Suppressor macrophage treated with lipopolysaccharide for 4 hours (primary cell): Measurements from ENCODE around the gene GPD1.
A peak's percentile ranks its signal among the peaks of the same experiment; 100 is the strongest.

Experiments
- DNase-seq: peaks from one replicate; pipeline ENCODE4 v3.0.0-alpha.2; 2020

Gene GPD1

DNA sequence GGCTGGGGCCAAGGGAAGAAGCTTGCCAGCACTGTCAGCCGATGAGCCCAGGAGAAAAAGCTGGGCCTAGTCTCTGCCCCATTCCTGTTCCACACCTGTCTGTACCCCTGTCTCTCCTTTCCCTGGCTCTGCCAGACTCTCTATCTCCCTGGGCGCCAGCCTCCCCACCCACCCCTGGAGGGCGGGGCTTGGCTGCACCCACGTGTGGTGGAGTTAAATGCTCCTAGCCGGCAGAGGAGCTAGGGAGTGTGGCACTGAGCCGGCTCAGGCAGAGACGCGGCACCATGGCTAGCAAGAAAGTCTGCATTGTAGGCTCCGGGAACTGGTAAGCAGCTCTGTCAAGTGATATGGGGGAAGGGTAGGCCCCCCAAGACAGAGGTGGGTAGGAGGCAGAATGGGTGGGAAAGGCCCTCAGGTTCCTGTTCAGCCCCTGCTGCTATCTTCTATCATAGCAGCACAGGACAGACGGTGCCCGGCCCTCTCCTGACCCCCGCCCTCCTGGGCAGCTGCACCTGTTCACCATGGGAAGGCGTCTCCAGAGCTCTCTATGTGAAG is at the start of gene GPD1:
TSS of gene GPD1 (plus strand) at position 242 of the 555 bp plus-strand sequence. CDS start at position 285, 43 bp downstream.
- no peak for DNase-seq

DNA sequence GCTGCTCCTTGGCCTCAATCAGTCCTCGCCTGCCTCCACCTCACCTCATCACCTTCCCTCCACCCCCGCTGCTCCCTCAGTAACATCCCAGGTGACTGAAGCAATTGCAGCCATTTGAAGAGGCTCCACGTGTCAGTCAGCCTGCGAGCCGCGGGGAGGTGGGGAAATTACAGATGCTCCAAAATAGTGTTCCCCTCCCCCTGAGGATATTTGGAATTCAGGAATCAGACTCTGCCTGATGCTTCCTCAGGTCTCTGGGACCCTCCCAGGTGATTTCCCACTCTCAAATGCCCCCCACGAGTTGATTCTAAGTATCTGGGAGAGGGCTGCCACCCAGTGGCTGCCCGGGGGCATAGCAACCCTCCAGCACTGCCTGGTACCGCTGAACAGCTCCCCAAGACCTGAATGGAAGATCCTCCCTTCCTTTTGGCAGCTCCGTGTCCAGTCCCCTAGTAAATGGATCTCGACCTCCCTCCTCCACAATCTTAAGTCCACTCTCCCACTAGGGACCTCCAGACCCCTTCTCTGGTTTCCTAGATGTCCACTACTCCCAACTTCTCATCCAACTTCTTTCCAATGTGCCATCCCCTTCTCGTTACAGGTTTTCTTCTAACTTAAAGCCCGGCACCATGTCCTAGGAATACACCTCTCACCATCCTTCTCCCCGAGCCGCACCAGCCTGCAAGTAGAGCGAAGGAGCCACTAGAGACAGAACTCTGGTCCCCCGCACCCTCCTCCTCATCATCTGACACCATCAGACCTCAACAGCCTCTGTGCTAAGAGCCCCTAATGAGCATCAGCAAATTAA is 47.8 kb upstream of the GPD1 start:
- peak; percentile 52 for DNase-seq

DNA sequence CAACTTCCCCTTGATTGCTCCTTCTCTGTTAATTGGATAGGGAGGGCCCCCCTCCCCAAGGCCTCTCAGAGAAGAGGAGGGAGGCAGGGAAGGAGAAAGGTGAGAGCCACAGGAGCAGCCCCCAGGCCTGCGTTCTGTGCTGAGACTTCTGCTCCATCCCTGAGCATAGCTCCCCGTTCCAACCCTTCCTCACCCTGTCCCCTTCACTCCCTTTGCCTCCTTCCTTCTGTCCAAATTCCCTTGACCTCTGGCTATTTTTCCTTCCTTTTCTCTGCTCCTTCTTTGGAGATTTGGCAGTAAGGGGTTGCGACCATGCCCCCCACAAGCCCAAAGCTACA is 47.2 kb upstream of the GPD1 start:
- no peak for DNase-seq

DNA sequence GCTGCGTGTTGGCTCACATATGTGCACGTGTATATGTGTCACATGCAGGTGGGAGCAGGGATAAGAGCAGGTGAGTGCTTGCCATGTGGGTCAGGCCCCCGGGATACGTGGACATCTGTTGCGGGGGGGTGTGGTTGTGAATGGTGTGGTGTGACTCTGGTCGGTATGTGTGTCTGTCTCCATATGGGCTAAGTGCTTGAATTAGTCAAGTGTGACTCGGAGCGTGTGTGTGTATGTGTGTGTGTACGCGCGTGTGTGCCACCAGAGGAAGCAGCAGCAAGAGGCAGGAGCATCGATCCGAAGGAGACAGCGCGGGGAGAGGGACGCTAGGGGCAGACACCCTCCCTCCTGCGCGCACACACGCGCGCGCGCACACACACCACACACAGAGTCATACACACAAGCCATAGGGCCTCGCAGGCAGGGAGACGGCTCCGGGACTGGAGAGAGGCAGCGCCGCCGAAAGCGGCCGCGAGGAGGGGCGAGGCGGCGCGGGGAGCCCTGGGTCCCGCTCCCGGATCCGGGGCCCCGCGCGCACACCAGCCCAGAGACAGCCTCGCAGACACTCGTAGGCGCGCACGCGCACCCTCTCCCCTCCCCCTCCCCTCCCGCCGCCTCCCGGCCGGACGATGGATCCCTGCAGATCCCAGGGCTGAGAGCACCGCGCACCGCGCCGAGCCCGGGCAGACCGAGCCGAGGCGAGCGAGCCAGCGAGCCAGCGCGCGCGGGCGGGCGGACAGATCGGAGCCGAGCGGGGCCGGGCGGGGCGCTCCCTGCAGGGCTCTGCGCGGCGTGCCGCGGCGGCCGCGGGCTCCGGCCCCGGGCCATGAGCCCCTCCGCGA is 46.6 kb upstream of the GPD1 start, which contains the start of gene ASIC1:
TSS of gene ASIC1 (plus strand) at position 597 of the 842 bp plus-strand sequence. CDS start 1,171 bp downstream, outside the sequence.
- peak; percentile 50 for DNase-seq

DNA sequence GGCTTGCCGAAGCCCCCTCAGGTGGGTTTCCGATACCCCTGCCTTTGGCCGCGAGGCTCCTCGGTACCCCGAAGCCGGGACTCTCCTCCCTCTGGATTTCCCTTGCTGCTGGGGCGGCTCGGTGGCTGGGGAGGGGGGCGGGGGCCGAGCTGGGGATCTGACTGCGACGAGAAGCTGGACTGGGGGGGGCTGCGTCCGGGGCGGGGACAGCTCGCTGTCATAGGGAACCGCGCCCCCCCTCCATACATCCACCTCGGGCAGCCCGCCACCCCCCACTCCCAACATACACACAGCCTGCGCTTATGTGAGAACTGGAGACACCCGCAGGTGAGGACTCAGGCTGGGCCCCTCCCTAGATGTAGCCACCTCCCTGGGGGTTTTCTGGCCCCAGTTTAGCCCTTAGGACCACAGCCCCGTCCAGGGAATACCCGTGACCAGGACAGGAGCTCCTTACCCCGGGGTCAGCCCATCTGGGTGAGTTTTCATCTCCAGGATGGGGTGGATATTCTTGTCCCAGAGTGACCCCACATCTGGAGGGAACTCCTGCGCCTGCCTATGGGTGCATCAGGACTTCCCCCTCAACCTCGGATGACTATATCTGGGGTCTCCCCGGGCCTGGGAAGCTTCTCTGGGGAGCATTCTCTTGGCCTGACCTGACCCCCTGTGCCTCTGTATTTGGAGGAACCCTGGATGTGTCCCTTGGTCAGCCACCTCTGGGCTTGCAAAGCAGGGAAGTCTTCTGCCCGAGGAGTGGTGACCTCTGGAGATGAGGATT is 45.7 kb upstream of the GPD1 start:
- no peak for DNase-seq

DNA sequence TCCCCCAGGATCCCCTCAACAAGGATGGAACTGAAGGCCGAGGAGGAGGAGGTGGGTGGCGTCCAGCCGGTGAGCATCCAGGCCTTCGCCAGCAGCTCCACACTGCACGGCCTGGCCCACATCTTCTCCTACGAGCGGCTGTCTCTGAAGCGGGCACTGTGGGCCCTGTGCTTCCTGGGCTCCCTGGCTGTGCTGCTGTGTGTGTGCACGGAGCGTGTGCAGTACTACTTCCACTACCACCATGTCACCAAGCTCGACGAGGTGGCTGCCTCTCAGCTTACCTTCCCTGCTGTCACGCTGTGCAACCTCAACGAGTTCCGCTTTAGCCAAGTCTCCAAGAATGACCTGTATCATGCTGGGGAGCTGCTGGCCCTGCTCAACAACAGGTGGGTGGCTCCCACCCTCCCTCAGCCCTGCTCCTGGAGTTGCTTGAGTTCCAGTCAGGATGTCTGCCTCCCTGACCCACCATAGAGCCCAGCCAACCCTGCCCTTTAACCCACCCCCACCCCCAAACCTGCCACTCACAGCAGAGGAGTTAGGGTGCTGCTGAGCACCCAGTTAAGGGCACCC is 45.0 kb upstream of the GPD1 start:
- DNase-seq, result no peak

DNA sequence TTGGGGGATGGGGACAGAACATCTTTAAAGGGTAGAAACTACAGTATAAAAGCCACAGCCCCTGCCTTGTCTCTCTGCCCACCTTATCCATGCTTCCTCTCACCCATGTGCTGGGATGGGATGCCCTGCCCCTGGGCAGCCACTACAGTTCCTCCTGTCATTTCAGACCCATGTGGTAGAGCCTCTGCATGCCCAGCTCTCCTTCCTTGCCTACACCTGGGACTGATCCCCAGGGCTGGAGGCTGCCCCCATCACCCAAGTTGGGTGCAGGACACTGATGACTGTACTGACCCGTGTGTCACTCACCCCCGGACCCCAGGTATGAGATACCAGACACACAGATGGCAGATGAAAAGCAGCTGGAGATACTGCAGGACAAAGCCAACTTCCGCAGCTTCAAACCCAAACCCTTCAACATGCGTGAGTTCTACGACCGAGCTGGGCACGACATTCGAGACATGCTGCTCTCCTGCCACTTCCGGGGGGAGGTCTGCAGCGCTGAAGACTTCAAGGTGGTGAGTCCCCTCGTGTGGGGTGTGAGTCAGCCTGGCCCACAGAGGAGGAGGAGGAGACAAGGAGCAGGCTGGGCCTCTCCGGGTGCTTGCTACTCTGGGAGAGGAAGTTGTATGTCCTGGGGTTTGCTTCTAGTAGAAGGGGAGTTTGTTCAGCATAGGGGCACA is 44.2 kb upstream of the GPD1 start:
- DNase-seq, result peak; percentile 54

DNA sequence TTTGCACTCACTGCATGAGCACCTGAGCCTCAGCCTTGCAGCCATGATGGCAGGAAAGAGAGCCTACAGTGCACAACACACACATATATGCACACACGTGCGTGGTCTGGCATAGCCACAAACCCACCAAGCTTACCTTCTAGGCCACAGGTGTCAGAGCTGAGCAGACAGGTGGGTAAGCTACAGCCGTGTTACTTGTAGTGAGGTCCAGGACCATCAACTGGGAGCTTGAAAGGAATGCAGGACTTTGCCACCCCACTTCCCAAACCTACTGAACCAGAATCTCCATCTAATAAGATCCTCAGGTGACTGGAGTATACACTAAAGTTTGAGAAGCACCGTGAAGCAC is 43.7 kb upstream of the GPD1 start:
- DNase-seq, result no peak

DNA sequence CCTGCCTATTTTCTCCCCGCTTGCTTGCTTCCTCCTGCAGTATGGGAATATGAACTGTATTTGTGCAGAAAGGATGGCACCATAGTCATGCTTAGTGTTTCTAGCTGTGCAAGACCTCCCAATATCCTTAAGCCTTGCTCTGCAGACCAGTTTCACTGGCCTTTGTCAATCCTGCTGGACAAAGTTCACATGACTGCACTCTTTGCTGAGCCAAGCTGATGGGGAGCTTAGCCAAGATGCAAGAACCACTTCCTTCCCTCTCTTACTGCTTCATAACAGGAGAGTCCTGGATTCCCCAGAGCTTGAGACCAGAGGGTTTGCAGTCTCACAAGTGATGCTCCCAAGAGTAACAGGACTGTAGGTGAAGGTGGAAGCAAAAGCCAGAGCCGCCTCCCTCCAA is 42.6 kb upstream of the GPD1 start:
- DNase-seq, result peak; percentile 63

DNA sequence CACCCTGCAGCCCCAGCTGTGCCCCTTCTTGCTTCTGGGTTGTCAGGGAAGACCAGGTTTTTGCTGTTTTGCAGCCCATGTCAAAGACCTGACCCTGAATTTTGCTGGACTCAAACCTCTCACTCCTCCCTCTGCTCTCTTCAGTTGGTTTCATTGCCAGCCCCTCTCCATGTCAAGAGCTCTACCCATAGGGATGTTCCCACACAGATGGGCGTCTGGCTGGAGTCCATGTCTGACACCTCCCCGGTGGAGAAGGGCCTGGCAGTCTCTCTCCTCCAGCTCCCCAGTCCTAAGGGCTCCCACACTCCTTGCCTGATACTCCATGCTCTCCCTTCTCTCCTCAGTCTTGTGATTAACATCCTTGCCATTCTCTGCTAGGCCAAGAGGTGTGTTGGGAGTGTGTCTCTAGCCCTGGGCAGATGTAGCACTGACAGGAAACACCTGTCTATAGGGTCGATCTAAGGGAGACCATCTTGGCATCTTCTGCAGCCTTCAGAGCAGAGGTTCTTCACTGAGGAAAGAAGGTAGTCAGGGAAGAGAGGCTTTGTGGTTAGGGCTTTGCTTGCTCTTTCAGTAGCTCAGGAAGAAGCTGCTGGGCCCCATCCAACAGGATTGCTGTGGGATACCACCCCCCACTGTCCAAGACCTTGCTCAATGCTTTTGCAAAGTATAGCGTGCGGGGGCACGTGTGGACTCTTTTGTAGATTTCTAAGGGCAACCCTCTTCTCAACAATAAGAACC is 41.7 kb upstream of the GPD1 start:
- DNase-seq, result no peak

DNA sequence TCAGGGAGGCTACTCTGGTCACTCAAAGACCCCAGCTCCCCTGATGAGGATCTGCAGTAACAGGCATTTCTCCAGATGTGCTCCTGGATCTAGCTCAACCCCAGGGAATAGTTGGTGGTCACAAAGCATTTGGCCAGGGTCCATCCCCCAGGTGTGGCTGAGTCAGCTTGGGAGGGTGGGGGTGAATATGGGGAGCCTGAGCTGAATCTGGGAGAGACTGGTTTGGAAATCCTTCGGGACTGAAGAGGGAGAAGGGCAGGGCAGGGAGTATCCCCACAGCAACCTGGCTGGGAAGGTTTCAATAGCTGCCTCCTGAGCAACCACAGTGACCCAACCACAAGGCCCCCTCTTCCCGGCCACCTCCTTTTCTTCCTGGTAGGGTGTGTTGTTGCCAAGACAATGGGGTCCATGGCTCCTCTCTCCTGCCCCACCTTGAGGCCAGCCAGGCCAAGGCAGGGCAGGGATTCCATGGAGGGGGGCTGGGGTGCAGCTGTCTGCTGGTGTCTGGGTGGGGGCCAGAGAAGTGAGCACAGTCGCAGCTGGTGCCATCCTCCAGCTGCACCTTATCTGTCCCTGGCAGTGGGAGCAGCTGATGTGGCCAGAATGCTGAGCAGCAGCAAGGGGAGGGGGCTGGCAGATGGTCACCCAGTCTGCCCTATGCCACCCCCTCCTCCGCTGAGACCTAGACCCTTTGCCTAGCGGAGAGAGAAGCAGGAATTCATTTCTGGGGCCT is 40.9 kb upstream of the GPD1 start:
- no peak for DNase-seq

DNA sequence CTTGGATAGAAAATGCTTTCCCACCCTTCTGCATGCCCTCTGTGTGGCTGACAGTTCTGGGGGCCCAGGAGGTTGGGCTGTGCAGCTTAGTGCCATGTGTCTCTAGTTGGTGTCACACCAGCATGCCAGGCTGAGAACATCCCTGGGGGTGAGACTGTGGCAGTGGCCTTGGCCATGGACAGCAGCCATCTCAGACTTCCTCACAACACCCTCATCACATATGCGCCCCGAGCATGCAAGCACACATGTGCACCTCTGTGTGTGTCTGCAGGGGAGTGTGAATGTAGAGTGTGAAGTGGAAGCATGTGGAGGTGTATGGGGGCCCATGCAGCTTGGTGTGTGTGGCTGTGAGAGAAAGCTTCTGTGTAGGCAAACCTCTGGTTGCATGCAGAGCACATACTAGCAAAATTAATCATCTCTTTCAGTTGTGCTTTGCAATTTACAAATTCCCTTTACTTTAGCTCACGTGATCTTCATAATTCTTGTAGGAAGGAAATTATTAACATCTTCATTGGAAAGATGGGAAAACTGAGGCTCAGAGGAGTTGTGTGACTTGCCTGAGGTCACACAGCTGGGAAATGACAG is 38.0 kb upstream of the GPD1 start:
- no peak for DNase-seq

DNA sequence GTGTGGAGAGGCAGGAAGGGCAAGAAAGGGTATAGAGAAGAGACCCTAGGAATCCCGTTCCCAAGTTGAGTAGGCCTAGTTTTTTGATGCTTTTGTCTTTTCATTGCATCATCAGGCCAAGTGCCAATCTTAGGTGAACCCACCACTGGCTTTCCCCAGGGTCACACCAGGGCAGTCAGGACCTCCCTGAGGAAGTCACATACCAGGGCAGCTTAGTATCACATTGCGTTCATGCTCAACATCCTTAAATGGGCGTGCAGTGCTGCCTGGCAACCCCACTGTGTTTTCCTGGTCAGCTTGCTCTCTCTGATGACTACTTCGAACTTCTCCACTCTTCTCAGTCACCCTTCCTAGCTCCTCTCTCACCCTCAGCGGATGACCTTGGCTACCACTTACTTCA is 37.4 kb upstream of the GPD1 start:
- DNase-seq, result peak; percentile 70

DNA sequence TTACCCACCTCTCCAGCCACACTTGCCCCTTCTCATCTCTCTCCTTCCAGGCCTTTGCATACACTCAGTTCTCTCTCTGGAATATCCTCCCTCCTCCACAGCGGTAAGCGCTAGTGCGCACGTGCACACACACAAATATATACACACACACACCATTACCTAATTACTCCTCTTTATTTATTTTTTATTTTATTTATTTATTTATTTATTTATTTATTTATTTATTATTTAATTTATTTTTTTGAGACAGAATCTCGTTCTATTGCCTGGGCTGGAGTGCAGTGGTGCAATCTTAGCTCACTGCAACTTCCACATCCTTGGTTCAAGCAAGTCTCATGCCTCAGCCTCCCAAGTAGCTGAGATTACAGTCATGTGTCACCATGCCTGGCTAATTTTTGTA is 34.7 kb upstream of the GPD1 start:
- no peak for DNase-seq

DNA sequence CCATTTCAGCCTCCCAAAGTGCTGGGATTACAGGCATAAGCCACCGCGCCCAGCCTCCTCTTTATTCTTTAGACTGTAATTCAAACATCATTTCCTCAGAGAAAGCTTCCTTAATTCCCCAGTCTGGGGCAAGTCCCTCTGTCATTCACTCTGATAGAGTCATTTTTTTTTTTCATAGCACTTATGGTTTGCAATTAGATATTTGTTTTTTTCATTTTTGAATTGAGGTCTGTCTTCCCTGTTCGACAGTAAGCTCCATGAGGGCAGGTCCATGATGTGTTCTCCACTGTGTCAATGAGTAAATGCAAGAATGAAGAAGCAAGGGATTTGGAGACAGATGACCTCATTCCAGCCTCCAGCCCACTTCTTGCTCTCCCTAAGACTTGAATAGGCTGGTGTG is 34.3 kb upstream of the GPD1 start:
- DNase-seq, result peak; percentile 39

DNA sequence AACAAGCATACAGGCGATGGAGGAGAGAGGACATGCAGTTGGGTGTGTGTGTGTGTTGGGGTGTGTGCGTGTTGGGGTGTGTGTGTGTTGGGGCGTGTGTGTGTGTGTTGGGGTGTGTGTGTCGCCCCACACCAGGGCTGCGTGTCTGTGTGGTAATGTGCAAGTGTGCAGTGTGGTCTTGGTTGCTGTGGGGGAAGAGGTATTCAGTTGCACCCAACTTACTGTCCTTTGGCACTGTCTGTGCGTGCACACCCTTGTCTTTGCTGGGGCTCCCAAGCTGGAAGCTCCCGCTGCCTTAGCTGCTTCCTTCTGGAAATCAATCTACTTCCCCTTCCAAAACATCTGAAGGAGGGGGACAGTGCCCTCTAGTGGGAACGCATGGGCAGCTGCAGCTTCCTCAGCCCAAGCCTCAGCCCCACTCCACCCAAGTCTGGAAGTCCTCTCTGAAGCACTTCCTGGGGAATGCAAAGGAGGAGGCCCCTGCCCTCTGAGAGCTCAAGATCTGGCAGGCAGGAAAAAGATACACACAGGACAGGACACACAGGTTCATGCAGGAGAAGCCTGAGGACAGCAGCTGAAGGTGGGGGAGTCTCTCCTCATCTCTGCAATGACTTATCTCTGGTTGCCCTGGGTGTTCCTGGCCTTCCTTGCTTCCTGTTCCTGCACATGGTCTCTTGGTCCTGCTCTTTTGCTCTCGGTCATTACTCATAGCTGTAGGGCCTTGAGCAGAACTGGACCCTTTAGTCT is 33.3 kb upstream of the GPD1 start:
- DNase-seq, result peak; percentile 88

DNA sequence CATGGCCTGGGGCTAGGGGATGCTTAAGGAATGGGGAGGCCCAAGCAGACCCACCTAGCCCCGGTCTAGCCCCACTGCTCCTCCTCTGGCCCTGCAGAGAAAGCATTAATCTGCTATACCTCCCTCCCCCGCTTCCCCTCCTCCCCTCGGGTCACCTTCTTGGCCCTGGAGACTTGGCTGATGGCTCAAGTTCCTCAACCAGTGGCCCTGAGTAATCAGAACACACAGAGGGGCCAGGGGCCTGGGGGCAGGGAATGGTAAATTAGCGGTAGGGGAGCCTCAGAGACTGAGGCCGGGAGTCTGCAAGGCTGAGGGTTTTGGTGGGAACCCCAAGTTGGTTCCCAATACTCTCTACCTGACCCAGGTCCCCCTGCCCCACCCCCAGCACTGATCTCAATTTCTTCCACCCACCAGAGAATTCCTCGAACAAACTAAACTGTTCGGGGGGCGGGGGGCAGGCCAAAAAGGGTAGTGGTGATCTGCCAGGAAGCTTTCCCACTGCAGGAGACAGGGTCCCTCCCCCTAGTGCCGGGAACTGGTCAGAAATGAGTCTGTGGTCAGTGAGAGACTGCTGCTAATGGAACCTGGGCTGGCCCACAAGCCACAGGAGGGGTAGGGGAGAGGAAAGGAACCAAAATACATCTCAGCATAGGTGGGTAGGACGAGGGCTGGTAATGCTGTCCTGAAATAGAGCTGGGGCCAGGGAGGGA is 31.5 kb upstream of the GPD1 start:
- DNase-seq, result no peak

DNA sequence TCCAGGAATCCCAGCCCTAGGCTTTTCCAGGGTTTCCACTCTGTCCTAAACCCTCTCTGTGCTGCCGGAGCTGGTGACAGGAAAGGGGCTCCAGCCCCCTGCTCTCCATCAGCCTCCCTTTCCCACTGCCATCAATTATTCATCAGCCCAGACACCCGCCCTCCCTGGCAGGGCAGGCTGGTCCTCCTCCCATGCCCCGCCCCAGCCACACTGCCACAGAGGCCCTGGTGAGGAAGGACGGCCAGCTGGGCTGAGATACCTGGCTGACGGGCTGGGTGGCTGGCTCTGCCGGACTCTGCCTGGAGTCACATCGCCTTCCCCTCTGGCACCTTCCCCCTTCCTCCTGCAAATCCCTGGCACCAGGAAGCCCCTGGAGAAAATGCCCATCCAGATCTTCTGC is 30.6 kb upstream of the GPD1 start:
- no peak for DNase-seq

DNA sequence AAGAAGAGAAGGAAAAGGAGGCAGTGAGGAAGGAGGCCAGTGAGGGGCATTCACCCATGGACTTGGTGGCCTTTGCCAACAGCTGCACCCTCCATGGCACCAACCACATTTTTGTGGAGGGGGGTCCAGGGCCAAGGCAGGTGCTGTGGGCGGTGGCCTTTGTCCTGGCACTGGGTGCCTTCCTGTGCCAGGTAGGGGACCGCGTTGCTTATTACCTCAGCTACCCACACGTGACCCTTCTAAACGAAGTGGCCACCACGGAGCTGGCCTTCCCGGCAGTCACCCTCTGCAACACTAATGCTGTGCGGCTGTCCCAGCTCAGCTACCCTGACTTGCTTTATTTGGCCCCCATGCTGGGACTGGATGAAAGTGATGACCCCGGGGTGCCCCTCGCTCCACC is 30.1 kb upstream of the GPD1 start:
- no peak for DNase-seq
